NAMALWA (cell line): ENCODE data around the gene BRD3.
A peak's percentile ranks its signal among the peaks of the same experiment; 100 is the strongest.
"Not testable (repeated sequence)": the region's sequence is repeated elsewhere in the genome, so short reads cannot be mapped to it uniquely, and the experiment has no call there.

Experiments
- DNase-seq: peaks from one replicate; pipeline ENCODE4 v3.0.0-alpha.2; 2015; ENCODE audit warnings: low spot score

Gene BRD3

GRCh38 chr9:133992780-133993634, 74.8 kb downstream of the BRD3 start:
- peak; percentile 76 for DNase-seq

GRCh38 chr9:133991964-133992779, 75.7 kb downstream of the BRD3 start, which contains the start of gene VAV2:
VAV2 (minus strand) TSS chr9:133992324; CDS start chr9:133992278, 46 bp downstream.
- DNase-seq, result peak; percentile 63

- no peak for DNase-seq
Measured at GRCh38 chr9:133991214-133991921, 76.5 kb downstream of the BRD3 start.

GRCh38 chr9:133990366-133991213, 77.2 kb downstream of the BRD3 start:
- no peak for DNase-seq

- DNase-seq, result no peak
Measured at GRCh38 chr9:133989625-133990365, 78.0 kb downstream of the BRD3 start.

GRCh38 chr9:133988771-133989170, 79.1 kb downstream of the BRD3 start:
- not testable (repeated sequence) for DNase-seq

GRCh38 chr9:133987946-133988665, 79.7 kb downstream of the BRD3 start:
- DNase-seq, result no peak

- no peak for DNase-seq
Measured at GRCh38 chr9:133987446-133987788, 80.4 kb downstream of the BRD3 start.

GRCh38 chr9:133986774-133987445, 80.9 kb downstream of the BRD3 start:
- DNase-seq, result no peak

GRCh38 chr9:133986061-133986460, 81.8 kb downstream of the BRD3 start:
- DNase-seq, result no peak

- no peak for DNase-seq
Measured at GRCh38 chr9:133982971-133983720, 84.7 kb downstream of the BRD3 start.

GRCh38 chr9:133981958-133982681, 85.7 kb downstream of the BRD3 start:
- no peak for DNase-seq

GRCh38 chr9:133981589-133981957, 86.3 kb downstream of the BRD3 start:
- no peak for DNase-seq

GRCh38 chr9:133980864-133981588, 86.8 kb downstream of the BRD3 start:
- no peak for DNase-seq
